Fibroblast of pulmonary artery (primary cell): ENCODE data around the gene ZNF208.

Source experiments
- DNase-seq: peaks from one replicate; pipeline ENCODE4 v3.0.0-alpha.2; 2010; ENCODE audit warnings: low read depth
- H3K4me3 ChIP-seq: replicated peaks from 2 replicates; pipeline ENCODE4 v1.5.1; 2011; ENCODE audit warnings: low read depth, mild to moderate bottlenecking, control low read depth, low read length, moderate library complexity
- CTCF ChIP-seq: IDR thresholded peaks from 2 replicates; pipeline ENCODE4 v1.5.1; 2011; ENCODE audit warnings: mild to moderate bottlenecking, control low read depth, low read length, inconsistent platforms; ENCODE audit errors: missing control alignments

ZNF208 gene

GRCh38 chr19:21940684-21941083 is 70.1 kb downstream of the ZNF208 start:
- H3K4me3 ChIP-seq: no peak overlapping the region
- no peak for TF ChIP-seq CTCF

DNA sequence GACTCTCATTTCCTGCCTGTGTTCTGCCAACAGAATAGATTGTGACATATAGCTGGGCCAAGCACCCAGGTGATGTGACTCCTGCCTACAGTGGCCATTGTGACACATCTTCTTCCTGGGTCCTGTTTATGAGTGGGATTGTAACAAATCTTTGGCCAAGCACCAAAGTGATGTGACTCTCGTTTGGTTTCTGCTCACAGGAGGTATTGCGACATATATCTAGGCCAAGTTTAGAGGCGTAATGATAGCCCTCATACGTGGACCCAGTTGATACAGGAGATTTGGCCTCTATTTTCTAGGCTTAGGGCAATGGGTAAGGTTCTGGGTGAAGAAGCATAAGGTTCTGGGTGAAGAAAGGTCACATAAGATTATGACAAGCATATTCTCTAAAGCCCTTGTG is 76.2 kb downstream of the ZNF208 start:
- no peak for DNase-seq
- no peak for TF ChIP-seq CTCF
- H3K4me3 ChIP-seq: no peak overlapping the region

More at GRCh38 chr19:21940684-21941083, 70.1 kb downstream of the ZNF208 start:
- no peak for DNase-seq

DNA sequence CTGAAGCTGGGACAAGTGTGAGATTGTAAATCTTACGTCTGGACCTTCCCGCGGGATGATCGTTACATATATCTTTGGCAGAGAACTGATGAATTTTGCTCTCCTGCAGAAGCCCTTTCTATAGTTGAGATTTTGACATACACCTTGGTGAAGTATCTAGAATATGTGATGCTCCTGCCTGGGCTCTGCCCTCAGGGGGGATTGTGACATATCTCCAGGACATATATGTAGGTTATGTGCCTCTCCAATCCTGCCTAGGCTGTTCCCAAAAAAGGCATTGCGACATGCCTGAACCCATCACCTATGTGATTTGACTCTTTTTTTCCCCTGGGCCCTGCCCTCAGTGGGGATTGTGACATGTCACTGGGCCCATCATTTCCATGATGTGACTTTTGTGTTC is 76.6 kb downstream of the ZNF208 start:
- H3K4me3 ChIP-seq: no peak overlapping the region
- no peak for TF ChIP-seq CTCF
- DNase-seq: no peak

DNA sequence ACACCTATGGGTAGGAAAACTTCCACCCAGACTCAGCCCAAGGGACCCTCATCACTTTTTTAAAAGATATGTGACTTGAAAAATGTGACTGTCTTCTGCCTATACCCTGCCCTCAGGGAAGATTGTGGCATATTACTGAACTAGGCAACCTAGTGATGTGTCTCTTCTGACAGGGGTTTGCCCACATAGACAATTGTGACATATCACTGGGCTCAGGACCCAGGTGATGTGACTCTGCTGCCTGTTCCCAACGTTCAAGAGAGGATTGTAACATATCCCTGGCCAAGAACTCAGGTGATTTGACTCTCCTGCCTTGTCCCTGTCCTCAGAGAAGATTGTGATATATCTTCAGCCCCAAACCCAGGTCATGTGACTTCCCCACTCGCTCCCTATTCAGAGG is 88.5 kb downstream of the ZNF208 start:
- TF ChIP-seq CTCF: no peak
- H3K4me3 ChIP-seq: no peak overlapping the region
- no peak for DNase-seq

- H3K4me3 ChIP-seq: no peak overlapping the region
- TF ChIP-seq CTCF: no peak
- DNase-seq: no peak
Measured at GRCh38 chr19:21921691-21922180, 89.0 kb downstream of the ZNF208 start.

DNA sequence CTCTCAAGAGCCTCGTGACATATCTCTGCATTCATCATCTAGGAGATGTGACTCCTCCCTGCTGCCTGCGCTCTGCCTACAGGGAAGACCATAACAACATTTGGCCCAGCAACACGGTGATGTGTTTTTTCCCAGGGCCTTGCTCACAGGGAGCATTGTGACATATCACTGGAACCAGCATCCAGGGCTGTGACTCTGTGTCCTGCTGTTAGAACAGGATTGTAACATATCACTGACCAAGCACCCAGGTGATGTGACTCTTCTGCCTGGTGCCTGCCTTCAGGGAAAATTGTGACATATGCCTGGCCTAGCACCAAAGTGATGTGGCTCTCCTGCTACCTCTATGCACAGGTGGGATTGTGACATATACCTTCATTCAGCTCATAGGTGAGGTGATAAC is 95.3 kb downstream of the ZNF208 start:
- H3K4me3 ChIP-seq: no peak overlapping the region
- no peak for TF ChIP-seq CTCF
- no peak for DNase-seq

- H3K4me3 ChIP-seq: no peak overlapping the region
- no peak for TF ChIP-seq CTCF
- no peak for DNase-seq
Measured at GRCh38 chr19:21912654-21913053, 98.1 kb downstream of the ZNF208 start.
